DMS53 (cell line): ENCODE data around the gene MFSD11.
"Not testable (repeated sequence)": the region's sequence is repeated elsewhere in the genome, so short reads cannot be mapped to it uniquely, and the experiment has no call there.

Experiments used
- DNase-seq: peaks from one replicate; lab custom pipeline; 2025; lab: John Stamatoyannopoulos, UW

MFSD11 gene

DNA sequence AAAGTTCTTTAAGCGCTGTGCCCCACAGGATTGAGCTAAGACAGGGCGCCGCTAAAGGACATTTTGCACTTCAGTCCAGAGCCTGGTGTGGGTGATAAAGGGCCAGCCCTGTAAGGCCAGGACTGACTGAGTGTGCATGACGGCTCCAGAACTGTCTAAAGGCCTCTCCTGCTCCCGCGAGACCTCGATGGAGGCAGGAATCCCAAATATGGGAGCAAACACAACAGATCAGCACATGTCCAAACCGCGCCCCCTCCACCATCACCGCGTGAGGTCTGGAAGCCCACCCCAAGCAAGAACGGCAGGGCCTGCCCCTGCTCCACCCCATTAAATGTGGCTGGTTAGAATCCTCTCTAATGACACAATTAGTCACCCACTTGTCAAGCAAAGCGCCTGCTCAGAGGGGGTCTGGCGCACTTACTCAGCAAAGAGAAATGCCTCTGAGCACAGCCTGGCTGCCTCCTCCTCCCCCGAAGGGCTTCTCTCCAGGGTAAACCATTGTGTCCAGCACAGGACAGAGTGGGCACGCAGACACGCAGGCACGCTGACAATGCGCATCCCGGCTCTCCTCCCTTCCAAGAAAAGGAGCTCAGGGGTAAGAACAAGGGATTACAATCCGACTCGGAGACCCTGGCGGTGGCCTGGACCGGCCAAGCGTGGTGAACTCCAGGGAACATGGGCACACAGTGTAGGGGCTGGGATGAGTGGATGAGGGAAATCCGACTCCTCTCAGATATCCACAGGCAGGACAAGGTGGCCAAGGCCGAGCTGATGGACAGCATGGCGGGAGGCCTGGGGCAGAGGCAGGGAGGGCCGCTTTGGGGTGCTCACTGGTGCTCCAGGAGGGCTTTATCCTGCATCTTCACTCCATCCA is 28.6 kb upstream of the MFSD11 start:
- peak; percentile 40 for DNase-seq

DNA sequence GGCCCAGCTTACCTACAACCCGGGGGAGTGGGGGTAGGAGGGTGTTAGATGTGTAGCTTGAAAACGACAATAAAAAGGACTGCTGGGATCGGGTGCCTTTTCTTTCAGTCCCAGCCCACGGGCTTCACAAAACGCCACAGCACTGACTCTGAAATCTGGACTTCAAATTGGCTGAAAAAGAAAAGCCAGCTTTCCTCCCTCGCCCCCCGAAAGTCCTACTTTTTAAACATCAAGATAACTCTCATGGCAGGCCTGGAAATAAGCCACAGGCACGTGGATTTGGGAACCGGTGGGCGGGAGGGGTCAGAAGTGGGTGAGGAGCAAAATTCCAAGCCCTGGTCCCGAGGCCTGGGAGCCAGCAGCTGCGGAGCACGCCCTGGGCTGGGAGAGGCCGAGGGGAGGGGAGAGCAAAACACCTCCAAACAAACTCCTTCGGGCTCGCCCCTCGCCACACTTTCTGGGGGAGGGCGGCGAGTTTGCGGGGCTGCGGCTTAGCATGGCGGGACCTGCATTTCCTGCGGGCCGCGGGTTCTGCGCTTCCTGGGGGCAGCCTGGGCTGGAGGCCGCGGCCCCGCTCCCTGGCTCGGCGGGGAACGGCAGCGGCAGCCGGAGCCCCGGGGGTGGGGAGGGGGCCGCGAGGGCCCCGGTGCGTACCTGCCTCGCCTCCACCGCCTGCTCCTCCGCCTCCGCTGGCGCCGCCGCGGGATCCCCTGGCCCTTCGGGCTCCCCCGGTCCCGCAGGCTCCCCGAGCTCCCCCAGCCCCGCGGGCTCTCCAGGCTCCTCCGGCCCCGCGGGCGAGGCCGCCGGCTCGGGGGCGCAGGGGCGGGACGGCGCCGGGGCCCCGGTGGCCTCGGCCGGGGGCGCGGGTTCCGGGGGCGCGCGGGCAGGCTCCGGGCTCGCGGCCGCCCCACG is 27.7 kb upstream of the MFSD11 start:
- peak; percentile 54 for DNase-seq

DNA sequence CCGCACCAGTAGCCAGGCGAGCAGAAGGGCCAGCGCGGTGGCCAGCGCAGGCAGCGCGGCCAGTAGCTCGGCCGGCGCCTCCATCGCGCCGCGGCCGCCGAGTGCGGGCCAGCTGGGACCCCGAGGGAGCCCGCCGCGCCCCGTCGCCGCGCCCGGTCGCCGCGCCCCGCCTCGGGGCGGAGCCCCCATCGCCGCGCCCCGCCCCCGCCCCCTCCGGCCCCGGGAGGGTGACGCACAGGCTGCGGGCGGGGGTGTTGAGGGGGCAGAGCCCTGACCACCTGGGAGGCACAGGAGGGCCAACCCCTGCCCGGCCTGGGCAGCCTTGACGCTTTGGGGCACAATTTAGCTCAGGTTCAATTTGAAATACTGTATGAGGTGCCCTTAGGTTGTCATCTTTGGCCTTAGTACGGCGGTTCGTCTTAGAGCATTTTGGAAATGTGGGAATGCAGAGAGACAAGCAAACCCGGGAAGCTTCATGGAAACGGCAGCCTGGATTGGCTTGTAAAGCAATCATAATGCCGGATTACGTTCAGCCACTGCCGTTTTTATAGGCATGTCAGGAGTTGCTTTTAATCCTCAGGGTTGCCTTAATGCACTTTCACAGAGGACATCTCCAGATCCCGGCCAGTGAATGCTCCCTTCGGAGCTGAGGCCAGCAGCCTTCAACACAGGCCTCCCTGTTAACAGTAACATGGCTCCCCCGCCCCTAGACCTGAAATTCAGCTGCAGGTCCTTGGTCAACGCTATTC is 26.9 kb upstream of the MFSD11 start, which contains the start of gene MXRA7:
Gene MXRA7, minus strand, starts transcription at position 103 of the 749 bp plus-strand sequence. Its CDS starts 19 bp downstream, at position 84.
- peak; percentile 68 for DNase-seq

DNA sequence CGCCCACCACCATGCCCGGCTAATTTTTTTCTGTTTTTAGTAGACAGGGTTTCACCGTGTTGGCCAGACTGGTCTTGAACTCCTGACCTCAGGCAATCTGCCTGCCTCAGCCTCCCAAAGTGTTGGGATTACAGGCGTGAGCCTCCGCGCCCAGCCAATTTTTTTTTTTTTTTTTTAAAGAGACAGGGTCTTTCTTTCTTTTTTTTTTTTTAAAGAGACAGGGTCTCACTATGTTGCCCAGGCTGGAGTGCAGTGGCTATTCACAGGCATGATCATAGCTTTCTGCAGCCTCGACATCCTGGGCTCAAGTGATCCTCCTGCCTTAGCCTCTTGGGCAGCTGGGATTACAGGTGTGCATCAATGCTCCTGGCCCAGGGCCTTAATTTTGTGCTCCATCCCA is 25.6 kb upstream of the MFSD11 start:
- not testable (repeated sequence) for DNase-seq

DNA sequence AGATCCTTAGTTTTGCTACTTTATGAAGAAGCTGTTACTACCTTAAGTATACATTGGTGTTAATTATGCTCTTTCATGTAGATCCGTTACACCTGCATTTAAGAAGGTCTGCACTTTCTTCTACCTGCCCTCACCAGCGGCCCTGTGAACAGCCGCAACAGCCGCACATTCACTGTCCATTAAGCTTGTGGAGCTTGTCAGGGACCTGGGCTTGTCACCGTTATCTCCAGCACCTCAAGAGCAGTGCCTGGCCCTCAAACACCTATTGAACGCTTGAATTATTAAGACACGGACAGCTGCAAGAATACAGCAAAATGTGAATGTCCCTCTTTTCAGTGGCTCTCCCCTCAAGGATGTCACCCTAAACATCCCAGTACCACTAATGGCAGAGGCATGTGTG is 24.2 kb upstream of the MFSD11 start:
- no peak for DNase-seq

DNA sequence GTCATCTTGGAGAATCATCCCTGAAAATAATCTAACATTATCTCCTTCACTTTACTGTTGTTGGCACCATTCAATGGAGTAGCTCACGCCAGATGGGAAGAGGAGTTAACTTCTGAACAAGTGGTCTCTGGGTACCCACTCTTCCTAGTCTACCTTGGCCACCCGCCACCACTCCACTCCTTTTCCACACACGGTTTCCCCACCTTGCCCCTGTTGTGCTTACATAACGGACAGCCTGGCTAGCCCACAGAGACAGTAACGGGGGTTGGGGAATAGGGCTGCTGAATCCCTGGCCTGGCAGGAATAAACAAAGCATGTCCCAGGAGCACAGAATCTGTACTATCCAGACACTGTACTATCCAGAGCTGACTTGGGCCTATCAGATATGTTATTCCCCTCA is 23.6 kb upstream of the MFSD11 start:
- DNase-seq, result no peak

DNA sequence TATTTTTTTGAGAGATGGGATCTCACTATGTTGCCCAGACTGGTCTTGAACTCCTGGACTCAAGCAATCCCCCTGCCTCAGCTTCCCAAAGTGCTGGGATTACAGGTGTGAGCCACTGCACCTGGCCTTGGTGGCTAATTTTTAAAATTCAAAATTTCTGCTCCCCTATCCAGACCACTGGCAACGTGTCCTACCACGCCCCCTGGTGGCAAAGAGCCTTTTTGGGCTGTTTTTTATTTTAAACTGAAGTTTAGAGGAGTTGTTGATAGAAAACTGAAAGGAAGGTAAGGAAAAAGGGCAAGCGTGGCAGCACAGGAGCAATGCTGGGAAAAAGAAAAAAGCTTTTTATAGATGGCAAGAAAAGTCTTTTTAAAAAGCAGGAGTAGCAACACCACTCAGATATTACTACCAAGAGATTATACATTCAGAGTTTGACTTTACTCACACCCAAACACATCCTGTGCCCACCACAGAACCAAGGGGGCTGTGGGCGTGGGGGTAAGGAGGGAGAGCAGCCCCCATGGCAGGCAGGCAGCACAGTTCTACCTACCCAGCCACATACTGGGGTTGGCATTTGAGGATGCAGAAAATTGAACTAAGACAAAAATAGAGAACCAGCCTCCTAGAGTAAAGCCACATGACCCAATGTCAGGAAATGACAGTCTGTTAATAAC is 23.0 kb upstream of the MFSD11 start:
- DNase-seq, result peak; percentile 73

DNA sequence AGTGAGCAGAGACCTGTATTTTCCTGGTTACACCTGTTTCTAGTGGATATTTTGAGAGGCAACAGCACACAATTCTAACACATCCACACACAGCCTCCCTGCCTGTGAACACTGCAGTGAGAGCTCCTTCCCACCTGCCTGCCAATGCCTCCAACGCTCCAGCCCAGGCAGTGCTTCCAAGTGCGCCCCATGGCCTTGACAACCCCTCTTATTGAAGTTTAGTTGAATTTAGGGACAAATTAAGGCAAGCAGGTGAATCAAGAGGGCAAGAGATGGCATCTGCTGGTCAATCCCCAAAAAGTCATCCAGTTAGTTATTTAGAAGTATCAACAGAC is 22.5 kb upstream of the MFSD11 start:
- peak; percentile 20 for DNase-seq

DNA sequence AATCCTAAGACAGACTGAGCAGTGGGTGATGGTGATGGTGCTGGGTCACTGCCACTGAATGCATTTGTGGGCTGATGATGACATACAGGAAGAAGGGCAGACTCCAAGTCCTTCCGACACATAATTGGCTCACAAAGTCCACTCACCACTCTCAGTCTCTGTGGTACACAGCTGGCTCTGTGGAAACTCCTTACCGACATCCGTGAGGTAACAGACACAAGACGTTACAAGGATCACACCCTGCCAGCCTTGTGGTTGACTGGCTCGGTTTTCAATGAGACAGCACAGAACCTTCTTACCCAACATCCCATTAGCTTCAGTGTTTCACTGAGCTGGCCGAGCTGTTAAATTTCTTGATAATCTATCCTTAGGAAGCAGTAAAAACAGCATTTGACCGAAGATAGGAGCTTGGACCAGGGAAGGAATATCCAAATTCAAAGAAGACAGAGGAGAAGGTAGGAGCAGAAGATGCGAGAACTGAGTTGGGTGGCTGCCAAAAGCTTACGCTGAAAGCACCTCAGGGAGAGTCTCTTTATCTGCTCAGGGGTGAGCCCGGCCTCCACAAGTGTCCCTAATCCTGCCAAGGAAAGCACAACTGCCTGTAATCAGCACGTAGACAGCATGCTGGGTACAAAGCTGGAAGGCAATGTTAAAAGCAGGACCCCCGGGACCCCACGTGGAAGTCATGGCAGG is 21.6 kb upstream of the MFSD11 start:
- no peak for DNase-seq

DNA sequence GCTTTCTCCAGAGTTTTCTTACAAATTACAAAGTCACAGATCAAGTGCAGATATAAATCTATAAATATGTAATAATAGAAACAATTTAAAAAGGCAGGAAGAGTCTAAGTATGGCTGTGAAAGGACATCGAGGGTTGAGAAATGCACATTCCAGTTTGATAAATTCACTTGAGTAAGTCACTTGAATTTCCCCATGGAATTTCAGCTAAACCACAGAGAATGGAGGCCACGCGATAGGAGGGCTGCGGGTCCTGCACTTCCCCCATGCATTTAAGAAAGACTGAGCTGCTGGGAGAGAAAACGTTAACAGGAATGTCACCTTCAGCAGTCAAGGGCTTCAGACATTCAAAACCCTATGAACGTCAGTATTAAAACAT is 21.1 kb upstream of the MFSD11 start:
- no peak for DNase-seq

DNA sequence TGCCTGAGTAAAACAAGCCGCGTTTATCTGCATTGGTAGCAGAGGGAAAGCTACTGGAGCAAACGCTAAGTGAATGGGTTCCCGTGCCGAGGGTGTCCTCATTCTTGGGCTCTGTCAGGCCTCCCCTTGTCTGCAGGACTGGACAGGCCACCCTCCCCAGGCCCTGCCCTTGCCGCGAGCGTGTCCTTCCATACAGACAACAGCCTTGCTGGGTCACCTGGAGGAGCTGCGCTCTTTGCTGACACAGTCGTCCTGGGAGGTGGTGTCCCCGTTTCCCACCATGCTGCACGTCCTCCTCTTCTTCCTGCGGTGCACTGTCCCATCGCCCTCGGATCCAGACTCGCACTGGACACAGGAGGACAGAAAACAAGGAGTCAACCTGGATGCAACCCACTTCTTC is 19.4 kb upstream of the MFSD11 start:
- no peak for DNase-seq

DNA sequence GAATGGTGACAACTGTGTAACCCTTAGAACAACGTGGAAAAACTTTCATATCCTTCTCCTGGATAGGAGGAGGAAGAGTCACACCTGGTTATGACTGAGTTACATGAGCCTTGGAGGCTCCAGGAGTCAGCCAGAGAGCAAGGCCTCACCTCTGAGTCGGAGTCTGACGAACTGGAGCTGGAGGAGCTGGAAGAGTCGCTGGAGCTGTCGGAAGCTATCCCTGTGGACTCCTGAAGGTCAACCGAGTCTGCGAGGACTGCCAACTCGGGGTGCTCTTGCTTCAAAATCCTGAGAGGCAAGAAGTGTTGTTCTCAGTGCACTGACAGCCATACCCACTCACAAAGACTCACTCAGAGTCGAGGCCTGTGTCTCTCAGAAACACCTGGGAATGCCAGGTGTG is 17.7 kb upstream of the MFSD11 start:
- DNase-seq, result no peak

DNA sequence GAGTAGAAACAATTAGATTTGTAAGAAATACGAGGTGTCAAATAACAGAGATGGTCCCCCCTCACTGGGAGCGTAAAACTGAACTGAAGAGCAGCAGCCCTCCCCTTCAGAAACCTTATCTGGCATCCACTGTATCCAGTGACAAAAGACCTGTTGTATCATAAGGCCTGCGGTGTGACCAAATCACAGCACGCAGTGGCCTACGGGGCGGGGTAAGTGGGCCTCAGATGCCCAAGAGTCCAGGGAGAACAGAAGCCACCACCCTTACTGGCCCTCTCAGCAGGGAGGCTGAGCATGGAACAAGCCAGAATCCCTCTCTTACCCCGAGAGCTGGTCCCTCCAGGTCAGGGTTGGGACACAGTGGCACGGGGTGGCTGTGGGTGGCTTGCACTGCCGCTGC is 17.0 kb upstream of the MFSD11 start:
- DNase-seq, result no peak

DNA sequence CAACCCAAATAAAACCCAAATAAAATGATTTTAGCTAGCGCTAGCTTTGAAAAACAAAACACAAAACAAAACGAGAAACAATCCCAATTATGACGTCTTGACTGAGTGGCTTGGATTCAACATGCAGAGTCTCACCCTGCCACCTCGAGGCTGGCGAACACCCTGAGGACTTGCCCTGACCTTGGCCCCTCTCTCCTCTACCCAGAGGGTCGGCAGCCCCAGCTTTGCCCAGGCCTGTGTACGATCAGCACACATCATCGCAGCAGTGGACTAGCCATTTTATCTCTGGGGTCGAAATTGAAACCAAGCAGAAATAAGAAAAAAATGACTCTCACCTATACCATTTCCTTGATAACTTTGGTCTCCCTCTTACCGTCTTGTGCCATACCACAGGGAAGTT is 16.5 kb upstream of the MFSD11 start:
- DNase-seq, result no peak

DNA sequence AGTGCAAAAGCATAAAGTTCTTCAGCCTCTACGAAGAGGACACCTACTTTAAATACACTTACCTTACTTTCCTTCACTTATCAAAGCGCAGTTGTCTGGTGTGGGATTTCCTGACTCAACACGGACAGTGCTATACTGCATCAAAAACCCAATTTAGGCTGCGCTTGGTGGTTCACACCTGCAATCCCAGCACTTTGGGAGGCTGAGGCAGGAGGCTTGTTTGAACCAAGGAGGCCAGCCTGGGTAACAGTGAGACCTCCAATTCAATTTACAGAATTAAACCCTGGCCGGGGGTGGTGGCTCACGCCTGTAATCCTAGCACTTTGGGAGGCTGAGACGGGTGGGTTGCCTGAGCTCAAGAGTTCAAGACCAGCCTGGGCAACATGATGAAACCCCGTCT is 15.6 kb upstream of the MFSD11 start:
- no peak for DNase-seq

DNA sequence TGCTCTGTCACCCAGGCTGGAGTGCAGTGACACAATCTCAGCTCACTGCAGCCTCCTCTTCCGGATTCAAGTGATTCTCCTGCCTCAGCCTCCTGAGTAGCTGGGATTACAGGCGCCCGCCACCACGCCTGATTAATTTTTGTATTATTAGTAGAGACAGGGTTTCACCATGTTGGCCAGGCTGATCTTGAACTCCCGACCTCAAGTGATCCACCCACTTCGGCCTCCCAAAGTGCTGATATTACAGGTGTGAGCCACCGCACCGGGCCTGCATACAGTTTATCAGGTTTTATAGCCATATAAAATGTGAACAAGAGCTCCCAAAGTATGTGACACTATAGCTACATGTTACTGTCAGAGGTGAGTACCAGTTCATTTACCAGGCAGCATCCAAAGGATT is 14.9 kb upstream of the MFSD11 start:
- DNase-seq, result not testable (repeated sequence)

DNA sequence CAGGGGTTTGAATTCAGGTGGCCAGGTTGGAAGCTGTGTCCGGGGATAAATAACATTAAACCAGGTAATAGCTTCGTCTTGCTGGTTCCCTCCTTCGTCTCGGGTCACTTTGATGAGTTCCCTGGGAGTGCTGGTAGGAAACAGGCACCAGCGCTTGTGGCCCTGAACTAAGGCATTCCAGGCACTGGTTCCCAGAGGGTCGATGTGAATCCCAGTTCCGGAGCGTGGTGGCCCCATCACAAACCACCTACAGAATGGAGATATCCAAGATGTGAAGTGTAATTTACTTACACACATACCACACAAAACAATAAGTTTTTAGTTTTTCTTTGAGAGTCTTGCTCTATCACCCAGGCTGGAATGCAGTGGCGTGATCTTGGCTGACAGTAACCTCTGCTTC is 14.1 kb upstream of the MFSD11 start:
- no peak for DNase-seq

DNA sequence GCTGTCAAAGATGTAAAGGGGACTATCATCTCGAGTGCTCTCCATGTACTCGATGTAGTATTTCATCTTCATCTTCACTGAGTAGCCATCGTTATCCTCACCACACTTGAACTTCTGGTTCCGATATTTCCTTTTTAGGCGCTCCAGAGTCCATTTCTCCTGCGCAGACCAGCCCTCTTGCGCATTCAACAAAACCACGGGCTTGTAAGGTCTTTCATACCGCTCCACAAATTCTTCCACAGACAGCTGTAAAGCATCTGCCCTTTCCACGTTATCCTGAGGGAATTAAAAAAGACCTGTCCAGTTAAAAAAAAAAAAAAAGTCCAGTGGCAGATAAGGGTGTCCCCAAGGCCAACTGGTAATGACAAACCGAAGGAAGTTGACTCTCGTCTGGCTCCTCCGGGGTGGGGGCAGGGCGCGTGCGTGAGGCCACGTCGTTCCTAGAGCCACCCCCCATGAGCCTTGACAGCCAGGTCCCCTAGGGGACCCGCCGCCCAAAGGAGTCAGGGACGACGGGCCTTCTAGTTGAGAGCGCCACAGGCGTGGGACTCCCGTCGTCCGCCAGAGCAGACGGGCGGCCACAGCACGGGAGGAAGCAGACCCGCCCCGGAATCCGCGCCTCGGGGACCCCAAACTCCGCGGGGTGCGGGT is 12.2 kb upstream of the MFSD11 start:
- DNase-seq, result peak; percentile 77

DNA sequence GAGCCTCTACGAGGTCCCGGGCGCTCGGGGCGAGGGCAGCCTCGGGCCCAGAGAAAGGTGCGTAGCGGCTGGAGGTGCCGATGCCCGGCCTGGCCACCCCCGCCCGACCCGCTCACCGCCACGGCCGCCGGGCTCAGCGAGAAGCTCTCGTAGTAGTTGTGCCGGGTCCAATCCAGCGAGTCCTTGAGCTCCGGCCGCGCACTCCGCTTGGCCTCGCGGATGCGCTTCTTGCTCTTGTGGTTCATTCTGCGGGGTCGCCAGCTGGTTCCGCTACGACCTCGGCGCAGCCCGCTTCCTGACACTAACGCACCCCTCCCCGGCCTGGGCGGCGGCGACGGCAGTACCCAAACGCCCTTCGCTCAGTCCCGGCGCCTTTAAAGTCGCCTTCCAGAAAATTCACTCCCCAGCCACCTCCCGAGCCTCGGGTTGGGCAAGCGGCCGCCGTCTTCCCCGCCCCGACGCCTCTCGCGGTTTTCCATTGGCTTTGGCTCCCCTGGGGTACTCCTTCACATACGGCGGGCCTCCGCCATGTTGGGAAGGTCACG is 11.6 kb upstream of the MFSD11 start, which contains the start of gene JMJD6:
Gene JMJD6, minus strand, starts transcription at position 376 of the 545 bp plus-strand sequence. Its CDS starts 131 bp downstream, at position 245.
- peak; percentile 98 for DNase-seq
